Effector memory CD4-positive, alpha-beta T cell (primary cell): ENCODE results near the gene DUSP28.

Experiments used
- DNase-seq, 3 donors: peaks; one replicate each; pipeline ENCODE4 v3.0.0-alpha.2; 2020
- H3K27ac ChIP-seq: 2 replicates; pipeline ENCODE4 v1.7.0; 2013; ENCODE audit warnings: mild to moderate bottlenecking, low read length, moderate library complexity; ENCODE audit not compliant: insufficient read depth, poor library complexity, severe bottlenecking
- H3K27me3 ChIP-seq: replicated peaks from 2 replicates; pipeline ENCODE4 v1.7.0; 2013; ENCODE audit warnings: mild to moderate bottlenecking, low read length; ENCODE audit not compliant: insufficient read depth, control insufficient read depth, poor library complexity, severe bottlenecking
- H3K36me3 ChIP-seq: 2 replicates; pipeline ENCODE4 v1.7.0; 2013; ENCODE audit warnings: mild to moderate bottlenecking, low read length, moderate library complexity; ENCODE audit not compliant: control insufficient read depth, insufficient read depth
- H3K4me1 ChIP-seq: 2 replicates; pipeline ENCODE4 v1.7.0; 2013; ENCODE audit warnings: low read length, mild to moderate bottlenecking; ENCODE audit not compliant: control insufficient read depth, insufficient read depth, poor library complexity, severe bottlenecking
- H3K4me3 ChIP-seq: 2 replicates; pipeline ENCODE4 v1.7.0; 2013; ENCODE audit warnings: low read length, low read depth, mild to moderate bottlenecking; ENCODE audit not compliant: insufficient read depth, poor library complexity, severe bottlenecking
- H3K9me3 ChIP-seq: 2 replicates; pipeline ENCODE4 v1.7.0; 2013; ENCODE audit warnings: mild to moderate bottlenecking, low read length, moderate library complexity; ENCODE audit not compliant: control insufficient read depth

Gene DUSP28

GRCh38 chr2:240605867-240606743, 45.9 kb downstream of the DUSP28 start:
- H3K4me1 ChIP-seq: no peaks in the 10 kb centered on the region
- H3K9me3 ChIP-seq: no peaks in the 10 kb centered on the region
- no peak for DNase-seq
- no peak overlapping the region for H3K4me3 ChIP-seq
- H3K27ac ChIP-seq: no peak overlapping the region
- no peaks in the 10 kb centered on the region for H3K27me3 ChIP-seq
- no peaks in the 10 kb centered on the region for H3K36me3 ChIP-seq

- Histone ChIP-seq H3K4me1 (peaks cover 3% of the 10 kb centered on the region), H3K27me3 (no peaks in the 10 kb centered on the region), H3K27ac (no peak overlapping the region), H3K9me3 (no peaks in the 10 kb centered on the region), H3K36me3 (no peaks in the 10 kb centered on the region), H3K4me3 (no peak overlapping the region)
- DNase-seq: no peak
These were observed 51.5 kb downstream of the DUSP28 start for GRCh38 chr2:240611601-240612210.
